Left lung (tissue), 10 donors: Measurements from ENCODE around the gene FARP2. TPM values are rescaled to one million over a fixed set of nuclear protein-coding genes. Genes with fewer than 3 reads are reported as not detected.

Experiments used
- ATAC-seq: fragments of 200-7000 bp; cut with Tn5 transposase; one replicate; pipeline ENCODE4 v1.9.1; 2020; ENCODE audit warnings: moderate library complexity
- DNase-seq, 4 donors: peaks; one replicate each; pipeline ENCODE4 v3.0.0-alpha.2; 2013 to 2020
- H3K27ac ChIP-seq, 2 donors: fragments of 200-600 bp; sonication (generic) in 1 of 2; one replicate each; pipeline versions ENCODE4 v1.5.0 to v1.8.0; 2020 to 2021
- H3K27me3 ChIP-seq, 2 donors: fragments of 200-600 bp; sonication (generic) in 1 of 2; one replicate each; pipeline versions ENCODE4 v1.5.0 to v1.8.0; 2020 to 2021
- H3K36me3 ChIP-seq, 2 donors: fragments of 200-600 bp; sonication (generic) in 1 of 2; one replicate each; pipeline versions ENCODE4 v1.5.0 to v1.8.0; 2020 to 2021
- H3K4me1 ChIP-seq, 2 donors: fragments of 200-600 bp; one replicate each; pipeline ENCODE4 v1.8.0; 2021
- H3K4me3 ChIP-seq, 2 donors: fragments of 200-600 bp; sonication (generic) in 1 of 2; one replicate each; pipeline versions ENCODE4 v1.5.0 to v1.8.0; 2020 to 2021; ENCODE audit warnings: mild to moderate bottlenecking in 1 of 2
- H3K9me3 ChIP-seq, 2 donors: fragments of 200-600 bp; sonication (generic) in 1 of 2; one replicate each; pipeline versions ENCODE4 v1.5.0 to v1.8.0; 2020 to 2021
- CTCF ChIP-seq, 2 donors: fragments of 200-600 bp; sonication (generic) in 1 of 2; IDR thresholded peaks; one replicate each; pipeline versions ENCODE4 v1.5.0 to v1.8.0; 2021; ENCODE audit warnings: antibody characterized with exemption in 2 of 2
- intact Hi-C, 2 donors: fragments of 100-400 bp; cut with DNase I; formaldehyde crosslinking; loops; one replicate each; pipeline versions ENCODE4 v1.11.2 to v1.14.2; 2022
- polyA plus RNA-seq, 6 donors: library from polyadenylated mRNA; unstranded; fragments of 120-200 nt; gene quantifications; one replicate each; pipeline ENCODE4 v1.2.1, GENCODE V29; 2013; ENCODE audit not compliant: insufficient read length in 6 of 6
- total RNA-seq, 2 donors: library from RNA; stranded (reverse); fragmentation: NEBNext Ultra II Directional; extraction: Animal tissue kit (Norgen Biotek cat#: 25700); gene quantifications; one replicate each; pipeline ENCODE4 v1.2.1, GENCODE V29; 2021
- donor health status: DM: no; HTN: yes; CAD: no.
- donor health status: DM: no; HTN: no; CAD: no.

FARP2 gene
- total and polyA plus RNA-seq, 8 donors: 32.2 to 54.8 (median 49.9) TPM

- peak overlapping the region in 1 of 2 donors; percentile 59 for H3K27ac ChIP-seq
- intact Hi-C loops: no loop called here
These were observed 15.4 kb upstream of the FARP2 start for GRCh38 chr2:241340631-241341163.

GRCh38 chr2:241344925-241345651 is 11.0 kb upstream of the FARP2 start:
- DNase-seq: no peak
- H3K4me1 ChIP-seq: peaks cover 6 to 12% of the 10 kb centered on the region in 2 donors
- H3K27ac ChIP-seq: peak overlapping the region; percentile 58
- H3K4me3 ChIP-seq: no peak overlapping the region
- intact Hi-C loops: no loop called here
- no peaks in the 10 kb centered on the region for H3K9me3 ChIP-seq
- peak; percentile 87 for ATAC-seq
- no peak for TF ChIP-seq CTCF (IDR thresholded peaks at IDR 0.05)
- no peaks in the 10 kb centered on the region for H3K27me3 ChIP-seq
- H3K36me3 ChIP-seq: peaks cover 6 to 99% of the 10 kb centered on the region in 2 donors

More at GRCh38 chr2:241340631-241341163, 15.4 kb upstream of the FARP2 start:
- peaks cover 0 to 92% of the 10 kb centered on the region in 2 donors for H3K36me3 ChIP-seq
- DNase-seq (no peak), ATAC-seq (no peak)
- H3K4me1 ChIP-seq: peaks cover 8 to 23% of the 10 kb centered on the region in 2 donors
- no peak for TF ChIP-seq CTCF (IDR thresholded peaks at IDR 0.05)
- no peaks in the 10 kb centered on the region for H3K27me3 ChIP-seq
- H3K4me3 ChIP-seq: no peak overlapping the region
- no peaks in the 10 kb centered on the region for H3K9me3 ChIP-seq

- Histone ChIP-seq H3K27me3 (no peaks in the 10 kb centered on the region), H3K27ac (no peak overlapping the region), H3K9me3 (no peaks in the 10 kb centered on the region), H3K36me3 (peaks cover 6 to 99% of the 10 kb centered on the region in 2 donors), H3K4me1 (peaks cover 4 to 8% of the 10 kb centered on the region in 2 donors), H3K4me3 (no peak overlapping the region)
- intact Hi-C loops: no loop called here
- DNase-seq: peak in 1 of 4 donors; percentile 54
- no peak for TF ChIP-seq CTCF (IDR thresholded peaks at IDR 0.05)
- no peak for ATAC-seq
These were observed 6.1 kb upstream of the FARP2 start for GRCh38 chr2:241349941-241350340.

GRCh38 chr2:241350530-241350877 is 5.6 kb upstream of the FARP2 start:
- Histone ChIP-seq H3K36me3 (peaks cover 6 to 93% of the 10 kb centered on the region in 2 donors), H3K4me3 (no peak overlapping the region), H3K27ac (no peak overlapping the region), H3K9me3 (no peaks in the 10 kb centered on the region), H3K27me3 (no peaks in the 10 kb centered on the region), H3K4me1 (peaks cover 7 to 10% of the 10 kb centered on the region in 2 donors)
- ATAC-seq (no peak), DNase-seq (no peak)
- TF ChIP-seq CTCF (IDR thresholded peaks at IDR 0.05): no peak
- intact Hi-C loops: no loop called here

GRCh38 chr2:241350878-241351639 is 5.0 kb upstream of the FARP2 start:
- Histone ChIP-seq H3K27ac (peak overlapping the region; percentile 28 to 33), H3K4me3 (no peak overlapping the region), H3K9me3 (no peaks in the 10 kb centered on the region), H3K27me3 (no peaks in the 10 kb centered on the region), H3K4me1 (peaks cover 7 to 10% of the 10 kb centered on the region in 2 donors), H3K36me3 (peaks cover 6 to 88% of the 10 kb centered on the region in 2 donors)
- intact Hi-C loops: no loop called here
- no peak for TF ChIP-seq CTCF (IDR thresholded peaks at IDR 0.05)
- DNase-seq (no peak), ATAC-seq (peak; percentile 59)
